ENCODE measurements around the gene BCR.

BCR gene

DNA sequence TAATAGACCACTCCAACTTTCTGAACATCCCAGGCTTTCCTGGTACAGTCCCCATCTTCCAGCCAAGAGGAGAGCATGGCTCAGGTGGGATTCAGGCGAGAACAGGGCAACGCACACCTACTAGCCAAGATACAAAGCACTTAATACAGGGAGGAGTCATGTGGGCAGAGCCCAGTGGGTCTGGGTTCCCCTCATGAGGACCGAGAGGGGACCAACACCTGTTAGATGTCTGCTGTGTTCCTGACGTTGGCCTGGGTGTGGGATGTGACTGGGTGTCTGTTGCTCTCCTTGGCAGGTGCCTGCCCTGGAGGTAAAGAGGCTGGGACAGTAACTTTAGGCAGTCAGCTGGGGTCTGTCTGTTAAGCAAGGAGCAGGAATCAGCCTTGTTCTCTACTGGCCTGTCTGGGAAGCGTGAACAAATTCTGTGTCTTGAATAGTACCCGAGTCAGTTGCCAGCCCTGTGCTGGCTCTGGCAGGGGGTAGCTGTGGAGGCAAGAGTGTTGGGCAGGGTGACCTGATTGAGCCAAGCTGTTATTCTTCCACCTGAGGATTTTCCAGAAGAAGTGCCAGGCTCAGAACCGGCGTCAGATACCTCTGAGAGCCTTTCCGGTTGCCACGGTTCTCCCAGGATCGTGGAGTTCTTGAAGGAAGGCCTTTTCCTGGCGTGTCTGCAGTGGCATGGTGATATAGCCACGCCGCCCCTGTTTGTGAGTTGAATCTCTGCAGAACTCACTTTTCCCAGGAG is 56.3 kb downstream of the BCR start:
- no peaks in the 10 kb centered on the region for H3K36me3 ChIP-seq (ENCODE audit: control insufficient read depth, insufficient read depth, low read length)
- H3K27me3 ChIP-seq (ENCODE audit: control insufficient read depth, insufficient read depth, low read length, poor library complexity, severe bottlenecking), result no peaks in the 10 kb centered on the region
- peaks cover 49% of the 10 kb centered on the region for H3K4me1 ChIP-seq (ENCODE audit: control insufficient read depth, insufficient read depth, low read length)
- H3K27ac ChIP-seq (ENCODE audit: insufficient read depth, low read depth, low read length, poor library complexity, severe bottlenecking), result no peak overlapping the region
- H3K4me3 ChIP-seq (ENCODE audit: insufficient read depth, low read depth, low read length), result no peak overlapping the region
- no peaks in the 10 kb centered on the region for H3K9me3 ChIP-seq (ENCODE audit: control insufficient read depth, low read length)
- WGBS, 2 experiments, result 84 to 85% methylated on average over 14 of the region's 14 CpGs

DNA sequence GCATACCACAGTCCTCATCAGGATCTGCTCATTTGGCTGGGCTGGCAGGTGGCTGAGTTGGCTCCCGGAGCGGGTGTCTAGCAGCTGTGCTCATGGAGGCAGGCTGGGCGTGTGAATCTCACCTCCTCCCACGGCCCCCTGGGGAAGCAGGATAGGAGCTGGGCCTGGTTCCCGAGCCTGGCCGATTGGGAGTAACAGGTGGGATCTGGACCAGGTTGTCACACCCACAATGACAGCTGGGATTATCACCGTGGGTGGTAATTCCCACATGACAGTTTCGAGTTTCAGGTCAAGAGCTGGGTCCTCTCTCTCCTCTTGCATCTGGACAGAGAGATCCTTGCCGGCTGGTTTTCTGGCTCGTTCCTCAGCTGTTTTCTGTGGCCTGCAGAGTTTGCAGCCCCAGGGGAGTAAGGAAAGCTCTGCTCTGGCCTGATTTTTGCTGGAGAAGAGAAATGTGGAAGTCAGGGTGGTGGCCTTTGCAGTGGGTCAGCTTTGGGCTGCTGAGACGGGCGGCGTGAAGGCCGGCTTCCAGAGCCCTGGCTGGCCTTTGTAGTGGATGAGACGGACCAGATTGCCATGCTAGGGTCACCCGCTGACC is 57.0 kb downstream of the BCR start:
- H3K9me3 ChIP-seq (ENCODE audit: control insufficient read depth, low read length), result no peaks in the 10 kb centered on the region
- 45 to 46% methylated on average over 16 of the region's 16 CpGs for WGBS, 2 experiments
- peaks cover 49% of the 10 kb centered on the region for H3K4me1 ChIP-seq (ENCODE audit: control insufficient read depth, insufficient read depth, low read length)
- no peaks in the 10 kb centered on the region for H3K36me3 ChIP-seq (ENCODE audit: control insufficient read depth, insufficient read depth, low read length)
- H3K27ac ChIP-seq (ENCODE audit: insufficient read depth, low read depth, low read length, poor library complexity, severe bottlenecking), result peak overlapping the region; percentile 47
- no peak overlapping the region for H3K4me3 ChIP-seq (ENCODE audit: insufficient read depth, low read depth, low read length)
- no peaks in the 10 kb centered on the region for H3K27me3 ChIP-seq (ENCODE audit: control insufficient read depth, insufficient read depth, low read length, poor library complexity, severe bottlenecking)

DNA sequence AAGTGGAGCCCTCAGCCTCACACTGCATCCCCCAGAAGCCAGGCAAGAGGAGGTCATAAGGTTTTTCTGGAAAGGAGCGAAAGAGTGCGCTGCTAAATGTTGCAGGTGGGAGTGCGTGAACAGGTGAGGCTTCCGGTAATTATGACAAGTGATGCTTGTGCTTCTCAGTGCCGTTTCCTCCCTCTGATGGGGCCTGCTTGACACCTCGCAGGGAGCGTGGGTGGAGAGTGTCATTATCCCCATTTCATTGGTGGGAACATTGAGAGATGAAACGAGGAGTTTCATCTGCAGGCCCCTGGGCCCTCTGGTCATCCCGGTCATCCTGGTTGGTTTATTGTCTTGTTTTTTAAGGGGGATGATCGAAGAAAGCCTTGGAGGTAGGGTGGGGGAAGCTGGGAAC is 57.5 kb downstream of the BCR start:
- Histone ChIP-seq H3K36me3 (ENCODE audit: control insufficient read depth, insufficient read depth, low read length) (no peaks in the 10 kb centered on the region), H3K27me3 (ENCODE audit: control insufficient read depth, insufficient read depth, low read length, poor library complexity, severe bottlenecking) (no peaks in the 10 kb centered on the region), H3K9me3 (ENCODE audit: control insufficient read depth, low read length) (no peaks in the 10 kb centered on the region), H3K4me1 (ENCODE audit: control insufficient read depth, insufficient read depth, low read length) (peaks cover 45% of the 10 kb centered on the region), H3K27ac (ENCODE audit: insufficient read depth, low read depth, low read length, poor library complexity, severe bottlenecking) (no peak overlapping the region), H3K4me3 (ENCODE audit: insufficient read depth, low read depth, low read length) (no peak overlapping the region)
- WGBS, 2 experiments, result 93% methylated on average over 10 of the region's 10 CpGs

DNA sequence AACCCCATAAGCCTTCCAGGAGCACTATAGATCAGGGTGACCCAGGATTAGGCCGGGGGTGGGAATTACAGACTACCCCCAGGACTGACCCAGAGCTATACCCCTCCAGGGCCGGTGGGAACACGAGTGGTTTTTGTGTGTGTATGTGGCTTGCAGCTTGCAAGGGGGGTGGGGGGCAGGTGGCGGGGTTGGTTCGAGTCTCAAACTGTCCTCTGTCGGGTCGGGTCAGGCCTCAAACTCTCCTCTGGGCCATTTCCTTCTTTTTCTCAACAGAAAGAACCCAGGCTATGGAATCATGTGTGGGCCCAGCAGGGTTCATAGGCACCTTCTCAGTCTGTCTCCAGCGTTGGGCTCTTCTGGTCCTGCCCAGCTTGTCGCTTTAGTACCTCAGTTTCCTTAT is 58.4 kb downstream of the BCR start:
- Histone ChIP-seq H3K36me3 (ENCODE audit: control insufficient read depth, insufficient read depth, low read length) (no peaks in the 10 kb centered on the region), H3K4me1 (ENCODE audit: control insufficient read depth, insufficient read depth, low read length) (peaks cover 48% of the 10 kb centered on the region), H3K27me3 (ENCODE audit: control insufficient read depth, insufficient read depth, low read length, poor library complexity, severe bottlenecking) (no peaks in the 10 kb centered on the region), H3K9me3 (ENCODE audit: control insufficient read depth, low read length) (no peaks in the 10 kb centered on the region), H3K4me3 (ENCODE audit: insufficient read depth, low read depth, low read length) (no peak overlapping the region), H3K27ac (ENCODE audit: insufficient read depth, low read depth, low read length, poor library complexity, severe bottlenecking) (no peak overlapping the region)
- WGBS, 2 experiments, result 88 to 93% methylated on average over 9 of the region's 9 CpGs

DNA sequence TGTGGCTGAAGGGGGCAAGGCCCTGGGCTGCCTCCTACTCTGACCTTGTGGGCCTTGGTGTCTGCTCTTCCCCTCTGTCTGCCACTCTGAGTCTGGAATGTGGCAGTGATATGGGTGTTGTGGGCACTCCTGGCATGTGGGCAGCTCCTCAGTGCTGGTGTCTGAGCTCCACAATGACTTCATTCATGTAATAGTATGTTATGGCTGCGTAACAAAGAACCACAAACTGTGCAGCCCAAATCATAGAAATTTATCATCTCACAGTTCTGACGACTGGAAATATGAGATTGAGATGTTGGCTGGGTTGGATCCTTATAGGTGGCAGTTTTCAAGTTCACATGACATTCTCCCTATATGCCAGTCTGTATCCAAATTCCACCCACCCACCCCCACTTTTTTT is 59.1 kb downstream of the BCR start:
- no peaks in the 10 kb centered on the region for H3K36me3 ChIP-seq (ENCODE audit: control insufficient read depth, insufficient read depth, low read length)
- H3K27me3 ChIP-seq (ENCODE audit: control insufficient read depth, insufficient read depth, low read length, poor library complexity, severe bottlenecking), result no peaks in the 10 kb centered on the region
- 100% methylated on average over 2 of the region's 2 CpGs; no CpG with 5 or more reads in 1 of the 2 experiments for WGBS, 2 experiments
- no peaks in the 10 kb centered on the region for H3K9me3 ChIP-seq (ENCODE audit: control insufficient read depth, low read length)
- peaks cover 55% of the 10 kb centered on the region for H3K4me1 ChIP-seq (ENCODE audit: control insufficient read depth, insufficient read depth, low read length)
- no peak overlapping the region for H3K27ac ChIP-seq (ENCODE audit: insufficient read depth, low read depth, low read length, poor library complexity, severe bottlenecking)
- H3K4me3 ChIP-seq (ENCODE audit: insufficient read depth, low read depth, low read length), result no peak overlapping the region

DNA sequence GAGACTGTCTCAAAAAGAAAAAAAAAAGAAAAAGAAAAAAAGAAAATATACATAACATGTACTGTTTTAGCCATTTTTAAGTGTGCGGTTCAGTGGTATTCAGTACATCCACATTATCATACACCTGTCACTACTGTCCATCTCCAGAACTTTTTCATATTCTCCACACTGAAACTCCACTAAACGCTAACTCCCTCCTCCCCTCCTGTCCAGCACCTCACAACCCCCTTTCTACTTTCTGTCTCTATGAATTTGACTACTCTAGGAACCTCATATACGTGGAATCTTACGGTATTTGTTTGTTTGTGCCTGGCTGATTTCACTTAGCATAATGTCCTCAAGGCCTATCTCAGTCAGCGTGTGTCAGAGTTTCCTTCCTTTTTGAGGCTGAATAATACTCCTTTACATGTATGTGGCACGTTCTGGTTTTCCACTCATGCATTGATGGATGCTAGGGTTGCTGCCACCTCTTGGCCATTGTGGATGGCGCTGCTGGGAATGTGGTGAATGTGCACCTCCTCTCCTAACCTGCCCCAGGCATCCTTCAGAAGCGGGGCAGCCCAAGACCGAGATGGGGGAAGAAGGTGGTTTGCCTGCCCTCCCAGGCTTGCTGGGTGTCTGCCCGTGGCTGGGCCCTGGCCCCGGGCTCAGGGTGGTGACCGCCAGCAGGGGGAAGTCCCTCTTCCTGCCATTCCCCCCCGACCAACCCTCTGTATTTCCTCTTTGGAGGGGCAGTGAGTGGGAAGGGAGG is 60.5 kb downstream of the BCR start:
- H3K36me3 ChIP-seq (ENCODE audit: control insufficient read depth, insufficient read depth, low read length), result no peaks in the 10 kb centered on the region
- H3K9me3 ChIP-seq (ENCODE audit: control insufficient read depth, low read length), result no peaks in the 10 kb centered on the region
- H3K27me3 ChIP-seq (ENCODE audit: control insufficient read depth, insufficient read depth, low read length, poor library complexity, severe bottlenecking), result no peaks in the 10 kb centered on the region
- H3K27ac ChIP-seq (ENCODE audit: insufficient read depth, low read depth, low read length, poor library complexity, severe bottlenecking), result peak overlapping the region; percentile 99
- no peak overlapping the region for H3K4me3 ChIP-seq (ENCODE audit: insufficient read depth, low read depth, low read length)
- 72 to 75% methylated on average over 13 of the region's 13 CpGs for WGBS, 2 experiments
- H3K4me1 ChIP-seq (ENCODE audit: control insufficient read depth, insufficient read depth, low read length), result peaks cover 64% of the 10 kb centered on the region

DNA sequence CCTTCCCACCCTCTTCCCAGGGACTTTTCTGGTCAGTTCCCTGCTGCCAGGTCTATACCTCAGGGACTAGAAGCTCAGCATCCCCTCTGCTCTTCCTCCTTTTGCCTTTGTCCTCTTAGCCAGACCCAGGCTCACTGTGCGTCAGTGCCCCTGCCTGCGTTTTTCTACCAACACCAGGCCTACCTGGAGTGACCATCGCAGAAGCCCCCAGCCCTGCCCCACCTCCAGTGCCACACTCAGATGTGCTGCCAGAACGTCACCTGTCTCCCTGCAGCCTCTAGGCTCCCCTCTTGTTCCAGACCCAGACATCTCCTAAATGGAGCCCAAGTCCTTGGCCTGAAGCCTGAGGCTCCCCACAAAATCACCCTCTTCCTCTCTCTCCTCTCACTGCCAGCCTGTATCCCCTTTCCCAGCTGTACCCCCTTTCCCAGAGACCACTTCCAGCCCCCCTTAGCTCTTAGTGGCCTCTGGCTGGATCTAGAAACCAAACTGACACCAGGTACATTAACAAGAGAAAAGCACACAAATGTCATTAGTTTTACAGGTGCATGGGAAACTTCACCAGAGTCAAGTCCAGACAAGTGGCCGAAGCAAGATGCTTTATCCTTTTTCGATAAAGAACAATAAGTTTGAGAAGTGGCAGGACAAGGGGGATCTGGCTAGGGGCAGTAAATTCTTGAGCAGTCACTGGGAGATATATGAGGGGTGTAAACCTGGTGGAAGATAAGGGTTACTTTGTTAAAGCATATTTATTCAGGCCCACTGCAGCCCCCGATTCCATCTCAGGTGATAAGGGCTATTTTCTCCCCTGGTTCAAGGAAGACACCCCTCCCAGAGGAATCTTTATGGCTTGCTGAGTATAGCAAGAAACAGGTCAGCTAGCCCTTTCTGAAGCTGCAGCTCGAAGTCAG is 61.5 kb downstream of the BCR start:
- Histone ChIP-seq H3K27ac (ENCODE audit: insufficient read depth, low read depth, low read length, poor library complexity, severe bottlenecking) (peak overlapping the region; percentile 99), H3K9me3 (ENCODE audit: control insufficient read depth, low read length) (no peaks in the 10 kb centered on the region), H3K4me3 (ENCODE audit: insufficient read depth, low read depth, low read length) (peak overlapping the region; percentile 22), H3K27me3 (ENCODE audit: control insufficient read depth, insufficient read depth, low read length, poor library complexity, severe bottlenecking) (no peaks in the 10 kb centered on the region), H3K4me1 (ENCODE audit: control insufficient read depth, insufficient read depth, low read length) (peaks cover 62% of the 10 kb centered on the region), H3K36me3 (ENCODE audit: control insufficient read depth, insufficient read depth, low read length) (no peaks in the 10 kb centered on the region)
- 35 to 38% methylated on average over 8 of the region's 8 CpGs for WGBS, 2 experiments

DNA sequence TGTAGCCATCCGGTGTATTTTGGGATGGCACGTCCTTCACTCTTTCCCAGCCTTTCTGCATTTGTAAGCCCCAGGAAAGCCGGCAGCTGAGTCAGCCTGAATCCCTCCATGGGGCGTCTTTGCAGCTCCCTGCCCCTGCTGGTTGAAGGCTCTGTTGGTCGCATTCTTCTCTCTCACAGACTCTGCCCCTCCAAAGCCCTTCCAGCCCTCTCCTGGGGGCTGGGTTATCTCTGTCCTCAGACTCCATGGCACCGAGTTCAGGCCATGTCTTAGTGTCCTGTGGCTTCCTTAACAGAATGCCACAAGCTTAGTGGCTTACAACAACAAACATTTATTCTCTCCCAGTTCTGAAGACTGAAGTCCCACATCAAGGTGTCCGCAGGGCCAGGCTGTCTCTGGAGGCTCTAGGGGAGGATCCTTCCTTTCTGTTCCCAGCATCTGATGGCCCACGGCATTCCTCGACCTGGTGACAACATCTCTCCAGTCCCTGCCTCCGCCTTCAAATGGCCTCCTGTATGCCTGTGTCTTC is 62.2 kb downstream of the BCR start:
- H3K4me1 ChIP-seq (ENCODE audit: control insufficient read depth, insufficient read depth, low read length), result peaks cover 62% of the 10 kb centered on the region
- WGBS, 2 experiments, result 0% methylated on average over 10 of the region's 10 CpGs
- H3K4me3 ChIP-seq (ENCODE audit: insufficient read depth, low read depth, low read length), result peak overlapping the region; percentile 22
- H3K27me3 ChIP-seq (ENCODE audit: control insufficient read depth, insufficient read depth, low read length, poor library complexity, severe bottlenecking), result no peaks in the 10 kb centered on the region
- peak overlapping the region; percentile 99 for H3K27ac ChIP-seq (ENCODE audit: insufficient read depth, low read depth, low read length, poor library complexity, severe bottlenecking)
- H3K36me3 ChIP-seq (ENCODE audit: control insufficient read depth, insufficient read depth, low read length), result no peaks in the 10 kb centered on the region
- no peaks in the 10 kb centered on the region for H3K9me3 ChIP-seq (ENCODE audit: control insufficient read depth, low read length)

DNA sequence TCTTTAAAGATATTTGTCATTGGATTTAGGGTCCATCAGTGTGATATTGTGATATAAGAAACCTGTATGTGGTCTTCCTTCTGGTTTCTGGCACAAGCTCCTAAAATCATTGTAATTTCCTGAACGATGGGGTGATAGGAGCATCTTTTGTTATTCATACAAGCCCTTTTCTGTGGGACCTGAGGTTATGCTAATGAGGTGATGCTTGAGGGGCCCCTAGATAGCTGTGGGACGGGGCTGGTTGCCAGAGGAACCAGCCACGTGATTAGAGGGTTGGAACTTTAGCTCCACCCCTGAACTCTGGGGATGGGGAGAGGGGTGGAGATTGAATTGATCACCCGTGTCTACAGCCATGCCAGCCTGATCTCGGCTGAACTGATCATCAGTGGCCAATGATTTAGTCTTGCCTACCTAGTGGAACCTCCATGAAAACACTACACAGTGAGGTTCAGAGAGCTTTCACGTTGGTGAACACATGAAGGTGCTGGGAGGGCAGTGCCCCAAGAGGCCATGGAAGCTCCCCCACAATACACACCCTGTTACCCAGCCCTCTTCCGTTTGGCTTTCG is 62.8 kb downstream of the BCR start:
- H3K4me3 ChIP-seq (ENCODE audit: insufficient read depth, low read depth, low read length), result peak overlapping the region; percentile 22
- peak overlapping the region; percentile 99 for H3K27ac ChIP-seq (ENCODE audit: insufficient read depth, low read depth, low read length, poor library complexity, severe bottlenecking)
- H3K36me3 ChIP-seq (ENCODE audit: control insufficient read depth, insufficient read depth, low read length), result no peaks in the 10 kb centered on the region
- H3K9me3 ChIP-seq (ENCODE audit: control insufficient read depth, low read length), result no peaks in the 10 kb centered on the region
- 7 to 8% methylated on average over 7 of the region's 8 CpGs for WGBS, 2 experiments
- peaks cover 58% of the 10 kb centered on the region for H3K4me1 ChIP-seq (ENCODE audit: control insufficient read depth, insufficient read depth, low read length)
- no peaks in the 10 kb centered on the region for H3K27me3 ChIP-seq (ENCODE audit: control insufficient read depth, insufficient read depth, low read length, poor library complexity, severe bottlenecking)

All from ectodermal cell (in vitro differentiated cells).